ENCODE data around the gene CERS1.

Gene CERS1, protein sequence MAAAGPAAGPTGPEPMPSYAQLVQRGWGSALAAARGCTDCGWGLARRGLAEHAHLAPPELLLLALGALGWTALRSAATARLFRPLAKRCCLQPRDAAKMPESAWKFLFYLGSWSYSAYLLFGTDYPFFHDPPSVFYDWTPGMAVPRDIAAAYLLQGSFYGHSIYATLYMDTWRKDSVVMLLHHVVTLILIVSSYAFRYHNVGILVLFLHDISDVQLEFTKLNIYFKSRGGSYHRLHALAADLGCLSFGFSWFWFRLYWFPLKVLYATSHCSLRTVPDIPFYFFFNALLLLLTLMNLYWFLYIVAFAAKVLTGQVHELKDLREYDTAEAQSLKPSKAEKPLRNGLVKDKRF

GRCh38 chr19:18895824-18896341 lies at the start of gene CERS1:
CERS1 (minus strand) TSS chr19:18896158; CDS start chr19:18896072, 86 bp downstream.
- no peak for DNase-seq (ENCODE audit: low spot score)

DNA sequence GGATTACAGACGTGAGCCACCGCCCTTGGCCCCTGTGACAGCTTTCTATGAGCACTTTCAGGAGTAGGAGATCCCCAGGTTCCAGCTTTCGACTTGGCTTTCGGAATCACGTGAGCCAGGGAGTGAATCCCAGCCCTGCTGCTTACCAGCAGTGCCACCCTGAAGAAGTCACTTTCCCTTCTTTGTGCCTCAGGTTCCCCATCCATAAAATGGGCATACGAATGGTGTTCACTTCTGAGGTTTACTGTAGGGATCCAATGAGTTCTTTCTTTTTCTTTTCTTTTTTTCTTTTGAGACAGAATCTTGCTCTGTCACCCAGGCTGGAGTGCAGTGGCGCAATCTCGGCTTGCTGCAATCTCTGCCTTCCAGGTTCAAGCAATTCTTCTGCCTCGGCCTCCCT lies 49.3 kb upstream of the CERS1 start:
- DNase-seq (ENCODE audit: low spot score): no peak

DNA sequence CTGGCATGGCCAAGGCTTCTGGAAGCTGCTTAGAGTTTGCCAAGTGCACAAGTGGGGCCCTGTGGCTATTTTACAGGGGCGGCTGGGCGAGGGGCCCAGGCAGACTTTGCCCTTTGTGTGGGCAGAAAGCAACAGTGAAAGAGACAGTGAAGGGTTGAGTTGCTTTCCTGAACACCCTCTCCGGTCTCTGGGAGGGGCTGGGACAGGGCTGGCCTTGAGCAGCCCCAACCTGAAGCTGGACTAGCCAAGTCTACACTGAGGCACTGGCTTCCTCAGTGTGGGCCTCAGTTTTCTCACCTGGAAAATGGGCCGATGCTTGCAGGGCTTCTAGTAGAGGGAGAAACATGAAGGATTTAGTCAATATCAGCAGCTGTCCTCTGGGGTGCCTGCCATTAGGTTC lies 47.5 kb upstream of the CERS1 start:
- DNase-seq (ENCODE audit: low spot score): no peak

- no peak for DNase-seq (ENCODE audit: low spot score)
Observed at GRCh38 chr19:18942692-18943091, 46.7 kb upstream of the CERS1 start.

GRCh38 chr19:18941628-18942354 lies 45.8 kb upstream of the CERS1 start:
- no peak for DNase-seq (ENCODE audit: low spot score)

DNA sequence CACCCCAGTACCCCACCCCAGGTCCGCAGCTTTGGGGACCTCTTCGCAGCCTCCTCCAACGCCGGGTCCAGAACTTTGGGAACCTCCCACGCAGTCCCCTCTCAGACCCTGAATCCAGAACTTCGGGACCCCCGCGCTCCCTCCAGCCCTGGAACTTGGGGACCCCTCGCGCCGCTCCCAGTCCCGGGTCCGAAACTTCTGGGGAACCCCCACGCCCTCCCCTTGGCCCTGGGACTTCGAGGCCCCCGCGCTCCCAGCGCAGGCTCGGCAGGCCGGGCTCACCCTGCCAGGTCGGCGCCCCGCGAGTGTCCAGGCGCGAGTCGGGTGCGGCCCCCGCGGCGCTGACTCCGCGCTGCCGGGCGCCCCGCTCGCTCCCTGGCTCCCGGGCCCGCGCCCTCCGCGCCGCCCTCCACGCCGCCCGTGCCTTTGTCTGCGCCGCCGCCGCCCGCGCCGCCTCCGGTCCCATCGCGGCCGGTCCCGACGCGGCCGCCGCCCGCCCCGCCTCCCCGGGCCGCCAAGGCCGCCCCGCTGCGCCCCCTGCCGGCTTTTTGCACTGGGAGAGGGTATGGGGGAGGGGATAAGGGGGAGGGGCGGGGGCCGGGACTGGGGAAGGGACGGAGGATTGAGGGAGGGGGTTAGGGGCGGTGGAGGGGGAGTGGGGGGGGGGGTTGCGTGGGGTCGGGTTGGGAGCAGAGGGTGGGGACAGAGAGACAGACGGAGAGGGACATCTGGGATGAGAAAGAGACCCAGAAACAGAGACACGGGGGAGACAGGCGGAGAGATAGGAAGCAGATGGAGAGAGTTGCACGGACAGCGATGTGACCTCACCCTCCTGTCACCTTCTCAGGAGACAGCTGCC lies 45.0 kb upstream of the CERS1 start, which contains the start of gene HOMER3:
HOMER3 (minus strand) TSS at position 449 of the 859 bp plus-strand sequence. CDS start 2,235 bp downstream, outside the sequence.
- peak; percentile 71 for DNase-seq (ENCODE audit: low spot score)

- DNase-seq (ENCODE audit: low spot score): no peak
Observed at GRCh38 chr19:18939922-18940768, 44.2 kb upstream of the CERS1 start.

GRCh38 chr19:18939163-18939562 lies 43.2 kb upstream of the CERS1 start:
- no peak for DNase-seq (ENCODE audit: low spot score)

- no peak for DNase-seq (ENCODE audit: low spot score)
Observed at GRCh38 chr19:18933297-18933696, 37.3 kb upstream of the CERS1 start.

GRCh38 chr19:18932216-18932841 lies 36.4 kb upstream of the CERS1 start:
- DNase-seq (ENCODE audit: low spot score): peak; percentile 79

- no peak for DNase-seq (ENCODE audit: low spot score)
Observed at GRCh38 chr19:18931316-18932162, 35.6 kb upstream of the CERS1 start.

GRCh38 chr19:18929311-18929710 lies 33.4 kb upstream of the CERS1 start:
- DNase-seq (ENCODE audit: low spot score): no peak

- no peak for DNase-seq (ENCODE audit: low spot score)
Observed at GRCh38 chr19:18928018-18928805, 32.3 kb upstream of the CERS1 start.

- no peak for DNase-seq (ENCODE audit: low spot score)
Observed at GRCh38 chr19:18924684-18925213, 28.8 kb upstream of the CERS1 start.

- no peak for DNase-seq (ENCODE audit: low spot score)
Observed at GRCh38 chr19:18922228-18922985, 26.4 kb upstream of the CERS1 start.

DNA sequence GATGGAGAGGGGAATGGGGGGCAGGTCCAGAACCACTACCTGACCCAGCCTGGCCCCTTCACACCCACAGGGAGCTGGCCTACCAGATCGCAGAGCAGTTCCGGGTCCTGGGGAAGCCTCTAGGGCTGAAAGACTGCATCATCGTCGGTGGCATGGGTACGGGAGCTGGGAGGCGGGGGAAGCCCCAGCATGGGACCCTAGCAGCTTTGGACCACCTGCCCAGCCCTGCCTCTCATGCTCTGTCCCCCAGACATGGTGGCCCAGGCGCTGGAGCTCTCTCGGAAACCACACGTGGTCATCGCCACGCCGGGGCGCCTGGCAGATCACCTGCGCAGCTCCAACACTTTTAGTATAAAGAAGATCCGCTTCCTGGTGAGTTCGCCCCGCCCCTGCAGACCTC lies 25.6 kb upstream of the CERS1 start:
- DNase-seq (ENCODE audit: low spot score): no peak

DNA sequence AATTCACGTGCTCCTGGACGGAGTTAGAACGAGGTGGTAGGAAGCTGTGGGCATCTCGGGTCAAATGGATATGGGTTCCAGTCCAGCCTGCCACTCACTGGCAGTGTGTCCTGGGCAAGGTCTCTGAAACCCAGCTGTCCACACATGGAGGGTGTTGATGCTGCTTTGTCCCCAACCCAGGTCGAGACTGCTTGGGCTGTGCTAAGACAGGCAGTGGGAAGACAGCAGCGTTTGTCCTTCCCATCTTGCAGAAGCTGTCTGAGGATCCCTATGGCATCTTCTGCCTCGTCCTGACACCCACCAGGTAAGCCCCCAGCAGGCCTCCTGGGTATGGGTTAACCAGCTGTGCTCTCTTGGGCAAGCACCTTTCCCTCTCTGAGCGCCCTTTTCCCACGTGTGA lies 24.4 kb upstream of the CERS1 start:
- no peak for DNase-seq (ENCODE audit: low spot score)

DNA sequence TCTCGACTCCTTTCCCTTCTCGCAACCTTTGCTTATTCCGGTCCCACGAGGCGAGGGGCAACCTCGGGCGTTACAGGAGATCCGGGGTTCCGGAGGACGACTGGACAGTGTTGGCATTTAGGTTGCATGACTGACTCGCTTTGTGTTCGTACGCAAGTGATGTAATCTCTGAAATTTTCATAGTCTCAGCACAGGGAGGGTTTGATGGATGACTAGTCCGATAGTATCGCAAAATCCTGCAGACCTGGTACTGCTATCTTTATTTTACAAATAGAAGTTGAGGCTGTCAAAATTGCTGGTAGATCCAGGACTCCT lies 23.9 kb upstream of the CERS1 start:
- no peak for DNase-seq (ENCODE audit: low spot score)

Data from activated CD4-positive, alpha-beta T cell treated with anti-CD3 and anti-CD28 coated beads, Interleukin-2, Interleukin-4, amounts not matched to agents 100 ng/mL and 50 ng/mL, durations not matched to agents 16 hours and 8 hours (primary cell).